GM12878 (cell line): ENCODE results near the gene GDI2.

Experiments used
- CBX5 ChIP-seq: sonication (generic); IDR thresholded peaks from 2 replicates; pipeline ENCODE4 v1.6.1; 2016; ENCODE audit warnings: low read depth, moderate library complexity, mild to moderate bottlenecking, inconsistent platforms
- CEBPB ChIP-seq, 2 experiments: fragments of 150-350 bp in 1 of 2; IDR thresholded peaks; 2 replicates each; pipeline ENCODE4 v1.6.1; 2012 to 2014; ENCODE audit warnings: low read depth in 2 of 2, low read length in 2 of 2, borderline replicate concordance in 1 of 2, inconsistent platforms in 1 of 2
- FOS ChIP-seq: IDR thresholded peaks from 3 replicates; pipeline ENCODE4 v1.6.1; 2011; ENCODE audit warnings: borderline replicate concordance; ENCODE audit not compliant: insufficient read length; ENCODE audit errors: extremely low read depth
- NFYA ChIP-seq: IDR thresholded peaks from 2 replicates; pipeline ENCODE4 v1.6.1; 2011; ENCODE audit warnings: low read depth, mild to moderate bottlenecking, low read length, improper control_type of control experiment, borderline replicate concordance
- PAX5 ChIP-seq: IDR thresholded peaks from 2 replicates; pipeline ENCODE4 v1.6.1; 2011; ENCODE audit warnings: low read depth, low read length, borderline replicate concordance
- POLR2A ChIP-seq: IDR thresholded peaks from 2 replicates; pipeline ENCODE4 v1.6.1; 2011; ENCODE audit warnings: low read depth, mild to moderate bottlenecking, low read length
- SKIL ChIP-seq: fragments of 450-650 bp; IDR thresholded peaks from 2 replicates; pipeline ENCODE4 v1.6.1; 2017; ENCODE audit warnings: mild to moderate bottlenecking, low read depth, inconsistent platforms; ENCODE audit not compliant: poor library complexity, severe bottlenecking
- SMARCA5 ChIP-seq: fragments of 450-650 bp; IDR thresholded peaks from 2 replicates; pipeline ENCODE4 v1.6.1; 2017; ENCODE audit warnings: mild to moderate bottlenecking
- TAF1 ChIP-seq: IDR thresholded peaks from 2 replicates; pipeline ENCODE4 v1.6.1; 2011; ENCODE audit warnings: mild to moderate bottlenecking, low read depth, low read length, borderline replicate concordance
- TF ChIP-seq, protein P1 (sequence below): fragments of 450-650 bp; IDR thresholded peaks from 2 replicates; pipeline ENCODE4 v1.6.1; 2016; ENCODE audit warnings: mild to moderate bottlenecking
- TF ChIP-seq, protein P2 (sequence below): IDR thresholded peaks from 2 replicates; pipeline ENCODE4 v1.6.1; 2012; ENCODE audit warnings: mild to moderate bottlenecking, low read depth, low read length
- TF ChIP-seq, protein P3 (sequence below), 3 experiments: IDR thresholded peaks in 2 of 3; conservative IDR thresholded peaks in 1 of 3; 2 replicates each; pipeline ENCODE4 v1.5.1; 2011; ENCODE audit warnings: low read depth in 3 of 3, low read length in 3 of 3, mild to moderate bottlenecking in 3 of 3, control low read depth in 2 of 3, moderate library complexity in 2 of 3, inconsistent platforms in 1 of 3, mixed read lengths in 1 of 3; ENCODE audit not compliant: control insufficient read depth in 2 of 3, insufficient read depth in 1 of 3; ENCODE audit errors: extremely low read depth in 1 of 3

GRCh38 chr10:5774987-5775620, 38.1 kb downstream of the GDI2 start:
- no peak for TF ChIP-seq POLR2A
- no peak for TF ChIP-seq CEBPB (IDR thresholded peaks at IDR 0.05; ENCODE audit: borderline replicate concordance in 1 of 2, low read depth in 2 of 2, low read length in 2 of 2)
- TF ChIP-seq PAX5: no peak
- TF ChIP-seq, protein P1, sequence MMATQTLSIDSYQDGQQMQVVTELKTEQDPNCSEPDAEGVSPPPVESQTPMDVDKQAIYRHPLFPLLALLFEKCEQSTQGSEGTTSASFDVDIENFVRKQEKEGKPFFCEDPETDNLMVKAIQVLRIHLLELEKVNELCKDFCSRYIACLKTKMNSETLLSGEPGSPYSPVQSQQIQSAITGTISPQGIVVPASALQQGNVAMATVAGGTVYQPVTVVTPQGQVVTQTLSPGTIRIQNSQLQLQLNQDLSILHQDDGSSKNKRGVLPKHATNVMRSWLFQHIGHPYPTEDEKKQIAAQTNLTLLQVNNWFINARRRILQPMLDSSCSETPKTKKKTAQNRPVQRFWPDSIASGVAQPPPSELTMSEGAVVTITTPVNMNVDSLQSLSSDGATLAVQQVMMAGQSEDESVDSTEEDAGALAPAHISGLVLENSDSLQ: no peak
- no peak for TF ChIP-seq FOS
- TF ChIP-seq, protein P2, sequence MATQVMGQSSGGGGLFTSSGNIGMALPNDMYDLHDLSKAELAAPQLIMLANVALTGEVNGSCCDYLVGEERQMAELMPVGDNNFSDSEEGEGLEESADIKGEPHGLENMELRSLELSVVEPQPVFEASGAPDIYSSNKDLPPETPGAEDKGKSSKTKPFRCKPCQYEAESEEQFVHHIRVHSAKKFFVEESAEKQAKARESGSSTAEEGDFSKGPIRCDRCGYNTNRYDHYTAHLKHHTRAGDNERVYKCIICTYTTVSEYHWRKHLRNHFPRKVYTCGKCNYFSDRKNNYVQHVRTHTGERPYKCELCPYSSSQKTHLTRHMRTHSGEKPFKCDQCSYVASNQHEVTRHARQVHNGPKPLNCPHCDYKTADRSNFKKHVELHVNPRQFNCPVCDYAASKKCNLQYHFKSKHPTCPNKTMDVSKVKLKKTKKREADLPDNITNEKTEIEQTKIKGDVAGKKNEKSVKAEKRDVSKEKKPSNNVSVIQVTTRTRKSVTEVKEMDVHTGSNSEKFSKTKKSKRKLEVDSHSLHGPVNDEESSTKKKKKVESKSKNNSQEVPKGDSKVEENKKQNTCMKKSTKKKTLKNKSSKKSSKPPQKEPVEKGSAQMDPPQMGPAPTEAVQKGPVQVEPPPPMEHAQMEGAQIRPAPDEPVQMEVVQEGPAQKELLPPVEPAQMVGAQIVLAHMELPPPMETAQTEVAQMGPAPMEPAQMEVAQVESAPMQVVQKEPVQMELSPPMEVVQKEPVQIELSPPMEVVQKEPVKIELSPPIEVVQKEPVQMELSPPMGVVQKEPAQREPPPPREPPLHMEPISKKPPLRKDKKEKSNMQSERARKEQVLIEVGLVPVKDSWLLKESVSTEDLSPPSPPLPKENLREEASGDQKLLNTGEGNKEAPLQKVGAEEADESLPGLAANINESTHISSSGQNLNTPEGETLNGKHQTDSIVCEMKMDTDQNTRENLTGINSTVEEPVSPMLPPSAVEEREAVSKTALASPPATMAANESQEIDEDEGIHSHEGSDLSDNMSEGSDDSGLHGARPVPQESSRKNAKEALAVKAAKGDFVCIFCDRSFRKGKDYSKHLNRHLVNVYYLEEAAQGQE: no peak
- TF ChIP-seq TAF1: no peak
- TF ChIP-seq NFYA: no peak
- TF ChIP-seq CBX5: no peak
- TF ChIP-seq, protein P3, sequence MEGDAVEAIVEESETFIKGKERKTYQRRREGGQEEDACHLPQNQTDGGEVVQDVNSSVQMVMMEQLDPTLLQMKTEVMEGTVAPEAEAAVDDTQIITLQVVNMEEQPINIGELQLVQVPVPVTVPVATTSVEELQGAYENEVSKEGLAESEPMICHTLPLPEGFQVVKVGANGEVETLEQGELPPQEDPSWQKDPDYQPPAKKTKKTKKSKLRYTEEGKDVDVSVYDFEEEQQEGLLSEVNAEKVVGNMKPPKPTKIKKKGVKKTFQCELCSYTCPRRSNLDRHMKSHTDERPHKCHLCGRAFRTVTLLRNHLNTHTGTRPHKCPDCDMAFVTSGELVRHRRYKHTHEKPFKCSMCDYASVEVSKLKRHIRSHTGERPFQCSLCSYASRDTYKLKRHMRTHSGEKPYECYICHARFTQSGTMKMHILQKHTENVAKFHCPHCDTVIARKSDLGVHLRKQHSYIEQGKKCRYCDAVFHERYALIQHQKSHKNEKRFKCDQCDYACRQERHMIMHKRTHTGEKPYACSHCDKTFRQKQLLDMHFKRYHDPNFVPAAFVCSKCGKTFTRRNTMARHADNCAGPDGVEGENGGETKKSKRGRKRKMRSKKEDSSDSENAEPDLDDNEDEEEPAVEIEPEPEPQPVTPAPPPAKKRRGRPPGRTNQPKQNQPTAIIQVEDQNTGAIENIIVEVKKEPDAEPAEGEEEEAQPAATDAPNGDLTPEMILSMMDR (IDR thresholded peaks at IDR 0.05 in 2 of 3, conservative IDR thresholded peaks at IDR 0.05 in 1 of 3; ENCODE audit: control insufficient read depth in 2 of 3, extremely low read depth in 1 of 3, insufficient read depth in 1 of 3, low read depth in 3 of 3, low read length in 3 of 3): no peak
- TF ChIP-seq SKIL: no peak
- TF ChIP-seq SMARCA5: no peak
